GM23338 (cell line): ENCODE data around the gene SMARCC1. TPM values are rescaled to one million over a fixed set of nuclear protein-coding genes. Genes with fewer than 3 reads are reported as not detected.
"Not testable (repeated sequence)": the region's sequence is repeated elsewhere in the genome, so short reads cannot be mapped to it uniquely, and the experiment has no call there.

Source experiments
- ATAC-seq: fragments of 200-7000 bp; cut with Tn5 transposase; 3 replicates; pipeline ENCODE4 v1.9.1; 2020
- DNase-seq: peaks from one replicate; pipeline ENCODE4 v3.0.0-alpha.2; 2015; ENCODE audit warnings: low spot score
- H2AFZ ChIP-seq: fragments of 200-600 bp; sonication (generic); 2 replicates; pipeline ENCODE4 v1.8.0; 2016; ENCODE audit warnings: antibody characterized with exemption, mild to moderate bottlenecking, moderate library complexity
- H3F3A ChIP-seq: fragments of 200-600 bp; sonication (generic); replicated peaks from 2 replicates; pipeline ENCODE4 v1.8.0; 2017; ENCODE audit warnings: antibody characterized with exemption, mixed run types, low read depth
- H3K27ac ChIP-seq: fragments of 200-600 bp; sonication (generic); 2 replicates; pipeline ENCODE4 v1.6.1; 2016; ENCODE audit warnings: low read depth
- H3K27me3 ChIP-seq: fragments of 200-600 bp; sonication (generic); 2 replicates; pipeline ENCODE4 v1.8.0; 2016; ENCODE audit warnings: mild to moderate bottlenecking, mixed run types, moderate library complexity; ENCODE audit not compliant: insufficient read depth
- H3K36me3 ChIP-seq: fragments of 200-600 bp; sonication (generic); 2 replicates; pipeline ENCODE4 v1.8.0; 2016; ENCODE audit warnings: mild to moderate bottlenecking; ENCODE audit not compliant: insufficient read depth
- H3K4me1 ChIP-seq: fragments of 200-600 bp; sonication (generic); 2 replicates; pipeline ENCODE4 v1.8.0; 2016; ENCODE audit warnings: mild to moderate bottlenecking, moderate library complexity; ENCODE audit not compliant: insufficient read depth
- H3K4me2 ChIP-seq: fragments of 200-600 bp; sonication (generic); 2 replicates; pipeline ENCODE4 v1.7.1; 2017; ENCODE audit warnings: mixed run types
- H3K4me3 ChIP-seq: fragments of 200-600 bp; sonication (generic); 2 replicates; pipeline ENCODE4 v1.6.1; 2016; ENCODE audit warnings: mixed run types
- H3K79me2 ChIP-seq: fragments of 200-600 bp; sonication (generic); replicated peaks from 2 replicates; pipeline ENCODE4 v1.8.0; 2017; ENCODE audit warnings: mild to moderate bottlenecking; ENCODE audit not compliant: insufficient read depth
- H3K9me2 ChIP-seq: fragments of 200-600 bp; sonication (generic); 2 replicates; pipeline ENCODE4 v1.8.0; 2017; ENCODE audit not compliant: insufficient read depth
- H4K20me1 ChIP-seq: fragments of 200-600 bp; sonication (generic); replicated peaks from 2 replicates; pipeline ENCODE4 v1.8.0; 2017; ENCODE audit warnings: mild to moderate bottlenecking; ENCODE audit not compliant: insufficient read depth
- H3K27ac Mint-ChIP-seq: 2 replicates; pipeline ENCODE4 v1.8.0; 2020; ENCODE audit warnings: inconsistent platforms, mild to moderate bottlenecking, moderate library complexity, mixed read lengths
- H3K27me3 Mint-ChIP-seq: 3 replicates; pipeline ENCODE4 v1.8.0; 2022; ENCODE audit warnings: low read depth, mild to moderate bottlenecking, moderate library complexity, mixed read lengths, inconsistent platforms; ENCODE audit not compliant: insufficient read depth, poor library complexity
- H3K36me3 Mint-ChIP-seq: 3 replicates; pipeline ENCODE4 v1.8.0; 2021; ENCODE audit warnings: low read depth, mild to moderate bottlenecking, inconsistent platforms, moderate library complexity, mixed read lengths
- H3K4me1 Mint-ChIP-seq: 3 replicates; pipeline ENCODE4 v1.8.0; 2020; ENCODE audit warnings: mild to moderate bottlenecking, inconsistent platforms, mixed read lengths
- H3K4me3 Mint-ChIP-seq: 3 replicates; pipeline ENCODE4 v1.8.0; 2021; ENCODE audit warnings: moderate library complexity, mild to moderate bottlenecking, inconsistent platforms, mixed read lengths
- H3K9me3 Mint-ChIP-seq: 3 replicates; pipeline ENCODE4 v1.8.0; 2020; ENCODE audit warnings: moderate library complexity, mild to moderate bottlenecking, inconsistent platforms, mixed read lengths
- CTCF ChIP-seq, 2 experiments: fragments of 200-600 bp in 1 of 2; sonication (generic) in 1 of 2; conservative IDR thresholded peaks; 2 replicates each; pipeline versions ENCODE4 v1.5.1 to v1.6.1; 2016 to 2017; ENCODE audit warnings: antibody characterized with exemption in 2 of 2, low read depth in 2 of 2, mild to moderate bottlenecking in 2 of 2, moderate library complexity in 1 of 2
- NANOG ChIP-seq: IDR thresholded peaks from 2 replicates; pipeline ENCODE4 v1.6.1; 2016; ENCODE audit warnings: antibody characterized with exemption, borderline replicate concordance
- POLR2AphosphoS5 ChIP-seq: IDR thresholded peaks from 2 replicates; pipeline ENCODE4 v1.6.1; 2016; ENCODE audit warnings: antibody characterized with exemption, low read depth
- REST ChIP-seq: IDR thresholded peaks from one replicate; pipeline ENCODE4 v1.6.1; 2018; ENCODE audit warnings: antibody characterized with exemption; ENCODE audit not compliant: unreplicated experiment
- STAT1 ChIP-seq: IDR thresholded peaks from one replicate; pipeline ENCODE4 v1.6.1; 2016; ENCODE audit warnings: antibody characterized with exemption; ENCODE audit not compliant: unreplicated experiment
- ZNF462 ChIP-seq: fragments of 250-450 bp; sonication (Bioruptor Pico); IDR thresholded peaks from 2 replicates; pipeline ENCODE4 v1.5.0; 2020; ENCODE audit warnings: mild to moderate bottlenecking, moderate library complexity
- polyA plus RNA-seq: library from polyadenylated mRNA; unstranded; fragments of >200 nt; fragmentation: Nextera tagmentation; extraction: Ambion mirVana; gene quantifications from 2 replicates; pipeline ENCODE4 v1.2.1, GENCODE V29; 2016
- total RNA-seq: library from RNA; depleted of rRNA; stranded (reverse); fragments of >200 nt; shearing (Covaris generic); gene quantifications from 2 replicates; pipeline ENCODE4 v1.2.3, GENCODE V29; 2014

The SMARCC1 gene
- total and polyA plus RNA-seq, 2 experiments from 2014 or later: 105 to 171 TPM

- H3K27me3 Mint-ChIP-seq: peaks cover 3% of the 10 kb centered on the region
- no peak overlapping the region for H3K4me2 ChIP-seq
- ATAC-seq (no peak), DNase-seq (no peak)
- H3K36me3 Mint-ChIP-seq: peaks cover 57% of the 10 kb centered on the region; the same call in 2 of the 3 replicates
- H4K20me1 ChIP-seq: peaks cover 72% of the 10 kb centered on the region
- TF ChIP-seq CTCF (conservative IDR thresholded peaks at IDR 0.05; ENCODE audit: low read depth in 2 of 2) (no peak), ZNF462 (CRISPR knock-in tag) (no peak), POLR2AphosphoS5 (no peak), NANOG (no peak), REST (no peak), STAT1 (no peak)
- H3K27ac Mint-ChIP-seq: no peak overlapping the region
- H3K27ac ChIP-seq: peak overlapping the region; percentile 84; the same call in 1 of the 2 replicates
- peaks cover 17% of the 10 kb centered on the region for H3F3A ChIP-seq
- H3K4me3 ChIP-seq: no peak overlapping the region
- no peaks in the 10 kb centered on the region for H3K27me3 ChIP-seq
- H3K79me2 ChIP-seq: peaks cover 100% of the 10 kb centered on the region
- no peaks in the 10 kb centered on the region for H3K9me2 ChIP-seq
- H3K9me3 Mint-ChIP-seq: no peaks in the 10 kb centered on the region
- no peaks in the 10 kb centered on the region for H3K4me1 ChIP-seq
- peaks cover 22% of the 10 kb centered on the region for H3K36me3 ChIP-seq
- H3K4me3 Mint-ChIP-seq: no peak overlapping the region
- no peak overlapping the region for H2AFZ ChIP-seq
- H3K4me1 Mint-ChIP-seq: no peaks in the 10 kb centered on the region
Observed at GRCh38 chr3:47761046-47761445, 20.6 kb downstream of the SMARCC1 start.

- not testable (repeated sequence) for H3K4me3 ChIP-seq, H3K9me2 ChIP-seq, H3K27me3 ChIP-seq, H3K4me3 Mint-ChIP-seq, H3K4me1 ChIP-seq, ATAC-seq, H3K9me3 Mint-ChIP-seq, H3K4me2 ChIP-seq, H3K27ac ChIP-seq, H2AFZ ChIP-seq, H3K27me3 Mint-ChIP-seq, DNase-seq, H3K4me1 Mint-ChIP-seq
- Mint-ChIP-seq H3K36me3 (peaks cover 49% of the 10 kb centered on the region; the same call in 2 of the 3 replicates), H3K27ac (peak overlapping the region; percentile 84; the same call in 1 of the 2 replicates)
- H3F3A ChIP-seq: peaks cover 17% of the 10 kb centered on the region
- H3K79me2 ChIP-seq: peaks cover 100% of the 10 kb centered on the region
- H3K36me3 ChIP-seq: peaks cover 19% of the 10 kb centered on the region
- peaks cover 72% of the 10 kb centered on the region for H4K20me1 ChIP-seq
Observed at GRCh38 chr3:47760207-47760606, 21.5 kb downstream of the SMARCC1 start.
